Ascending aorta (tissue), 2 donors: ENCODE results near the gene ESRRA. TPM values are rescaled to one million over a fixed set of nuclear protein-coding genes. Genes with fewer than 3 reads are reported as not detected.
A peak's percentile ranks its signal among the peaks of the same experiment; 100 is the strongest.

ENCODE experiments used
- DNase-seq, 2 donors: peaks; one replicate each; pipeline ENCODE4 v3.0.0-alpha.2; 2019; ENCODE audit warnings: low spot score in 2 of 2
- H3K27ac ChIP-seq, 2 donors: fragments of 200-600 bp; sonication (generic); one replicate each; pipeline ENCODE4 v1.5.1; 2016 to 2017; ENCODE audit warnings: mild to moderate bottlenecking in 1 of 2
- H3K27me3 ChIP-seq: fragments of 200-600 bp; sonication (generic); one replicate; pipeline ENCODE4 v1.5.1; 2017
- H3K36me3 ChIP-seq, 2 donors: fragments of 200-600 bp; sonication (generic); one replicate each; pipeline ENCODE4 v1.5.1; 2016
- H3K4me1 ChIP-seq, 2 donors: fragments of 200-600 bp; sonication (generic); one replicate each; pipeline ENCODE4 v1.5.1; 2016 to 2017; ENCODE audit warnings: mild to moderate bottlenecking in 1 of 2
- H3K4me3 ChIP-seq, 2 donors: fragments of 200-600 bp; sonication (generic); one replicate each; pipeline ENCODE4 v1.5.1; 2016 to 2017; ENCODE audit warnings: mild to moderate bottlenecking in 1 of 2
- H3K9me3 ChIP-seq, 2 donors: fragments of 200-600 bp; sonication (generic); one replicate each; pipeline ENCODE4 v1.5.1; 2016
- CTCF ChIP-seq, 3 experiments: fragments of 200-600 bp in 2 of 3; fragments of 450-650 bp in 1 of 3; sonication (generic) in 2 of 3; IDR thresholded peaks; one replicate each; pipeline ENCODE4 v1.5.1; 2016 to 2019; ENCODE audit warnings: antibody characterized with exemption in 3 of 3, mild to moderate bottlenecking in 1 of 3, moderate library complexity in 1 of 3
- intact Hi-C: fragments of 100-400 bp; cut with DNase I; formaldehyde crosslinking; loops from one replicate; pipeline ENCODE4 v1.15.1; 2023
- total RNA-seq: library from RNA; depleted of rRNA; stranded (reverse); fragments of >200 nt; gene quantifications from one replicate; pipeline ENCODE4 v1.1.0, GENCODE V29; 2016

Gene ESRRA
- total RNA-seq, 1 donor from 2014 or later = 53.4 TPM

- Histone ChIP-seq H3K9me3 (no peaks in the 10 kb centered on the region), H3K36me3 (peaks cover 25% of the 10 kb centered on the region in 2 donors), H3K27ac (peak overlapping the region; percentile 84 to 88), H3K4me3 (peak overlapping the region; percentile 75 to 95), H3K4me1 (peaks cover 20 to 32% of the 10 kb centered on the region in 2 donors), H3K27me3 (no peaks in the 10 kb centered on the region)
- intact Hi-C loops = loop anchor here (2.0 to 5.0 kb wide), 3 partner anchors 53 to 294 kb away; partner anchors contain the start of gene ESRRA
- TF ChIP-seq CTCF (IDR thresholded peaks at IDR 0.05) = no peak
- no peak for DNase-seq
These were observed 52.7 kb downstream of the ESRRA start for GRCh38 chr11:64357904-64358535.

- Histone ChIP-seq H3K27ac (peak overlapping the region; percentile 84 to 88), H3K9me3 (no peaks in the 10 kb centered on the region), H3K36me3 (peaks cover 30% of the 10 kb centered on the region in 2 donors), H3K4me1 (peaks cover 20 to 32% of the 10 kb centered on the region in 2 donors), H3K4me3 (peak overlapping the region; percentile 75 to 95), H3K27me3 (no peaks in the 10 kb centered on the region)
- no peak for TF ChIP-seq CTCF (IDR thresholded peaks at IDR 0.05)
- DNase-seq = no peak
- intact Hi-C loops = loop anchor here (2.0 to 5.0 kb wide), 3 partner anchors 54 to 294 kb away; partner anchors contain the start of gene ESRRA
These were observed 53.2 kb downstream of the ESRRA start for GRCh38 chr11:64358536-64358906.

- Histone ChIP-seq H3K4me3 (peak within 1 kb of the TSS; percentile 75 to 95), H3K36me3 (peaks cover 30 to 36% of the 10 kb centered on the region in 2 donors), H3K9me3 (no peaks in the 10 kb centered on the region), H3K27ac (peak within 1 kb of the TSS; percentile 84 to 88), H3K4me1 (peaks cover 20 to 32% of the 10 kb centered on the region in 2 donors), H3K27me3 (no peaks in the 10 kb centered on the region)
- peak in 1 of 3 experiments; percentile 16 for TF ChIP-seq CTCF (IDR thresholded peaks at IDR 0.05)
- peak in 1 of 2 donors; percentile 83 for DNase-seq
- intact Hi-C loops = loop anchor here (2.0 to 5.0 kb wide), 3 partner anchors 54 to 293 kb away; partner anchors contain the start of gene ESRRA
These were observed 53.8 kb downstream of the ESRRA start, which contains the start of gene RPS6KA4 for GRCh38 chr11:64358907-64359711. TSS of gene RPS6KA4 (plus strand) at chr11:64359162. CDS start at chr11:64359236, 74 bp downstream.

GRCh38 chr11:64359712-64360445 is 54.6 kb downstream of the ESRRA start:
- no peak for TF ChIP-seq CTCF (IDR thresholded peaks at IDR 0.05)
- intact Hi-C loops = loop anchor here (2.0 to 5.0 kb wide), 3 partner anchors 55 to 292 kb away; partner anchors contain the start of gene ESRRA
- Histone ChIP-seq H3K9me3 (no peaks in the 10 kb centered on the region), H3K4me3 (peak overlapping the region; percentile 75 to 95), H3K27me3 (no peaks in the 10 kb centered on the region), H3K27ac (peak overlapping the region in 1 of 2 donors; percentile 84), H3K4me1 (peaks cover 20 to 32% of the 10 kb centered on the region in 2 donors), H3K36me3 (peaks cover 30 to 41% of the 10 kb centered on the region in 2 donors)
- no peak for DNase-seq

GRCh38 chr11:64360448-64360921 is 55.2 kb downstream of the ESRRA start:
- TF ChIP-seq CTCF (IDR thresholded peaks at IDR 0.05) = no peak
- peaks cover 35 to 47% of the 10 kb centered on the region in 2 donors for H3K36me3 ChIP-seq

More at GRCh38 chr11:64360448-64360921, 55.2 kb downstream of the ESRRA start:
- Histone ChIP-seq H3K9me3 (no peaks in the 10 kb centered on the region), H3K27ac (peak overlapping the region in 1 of 2 donors; percentile 8), H3K4me1 (peaks cover 20 to 30% of the 10 kb centered on the region in 2 donors), H3K4me3 (peak overlapping the region; percentile 75 to 95), H3K27me3 (no peaks in the 10 kb centered on the region)
- intact Hi-C loops = no loop called here
- DNase-seq = no peak
